ENCODE data around the gene CLCNKB.

The CLCNKB gene

DNA sequence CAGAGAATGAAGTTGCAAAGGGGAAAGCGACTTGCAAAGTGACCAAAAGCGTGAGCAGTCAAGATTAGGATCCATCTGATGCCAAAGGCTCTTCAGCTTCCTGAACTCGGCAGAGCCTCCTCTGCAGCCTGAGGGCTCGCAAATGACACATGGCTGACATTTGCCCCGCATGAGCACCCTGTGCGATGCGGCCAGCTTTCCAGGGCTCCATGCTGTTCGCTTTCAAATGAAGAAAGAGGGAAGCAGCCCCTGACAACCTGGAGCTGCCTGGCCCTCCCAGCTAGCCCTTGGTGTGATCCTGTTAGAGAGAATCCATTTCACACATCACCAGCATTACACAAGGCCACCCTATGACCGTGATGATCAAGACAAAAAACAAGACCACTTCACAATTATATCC is 50.0 kb downstream of the CLCNKB start:
- no peak for DNase-seq (ENCODE audit: low read depth in 3 of 3)

DNA sequence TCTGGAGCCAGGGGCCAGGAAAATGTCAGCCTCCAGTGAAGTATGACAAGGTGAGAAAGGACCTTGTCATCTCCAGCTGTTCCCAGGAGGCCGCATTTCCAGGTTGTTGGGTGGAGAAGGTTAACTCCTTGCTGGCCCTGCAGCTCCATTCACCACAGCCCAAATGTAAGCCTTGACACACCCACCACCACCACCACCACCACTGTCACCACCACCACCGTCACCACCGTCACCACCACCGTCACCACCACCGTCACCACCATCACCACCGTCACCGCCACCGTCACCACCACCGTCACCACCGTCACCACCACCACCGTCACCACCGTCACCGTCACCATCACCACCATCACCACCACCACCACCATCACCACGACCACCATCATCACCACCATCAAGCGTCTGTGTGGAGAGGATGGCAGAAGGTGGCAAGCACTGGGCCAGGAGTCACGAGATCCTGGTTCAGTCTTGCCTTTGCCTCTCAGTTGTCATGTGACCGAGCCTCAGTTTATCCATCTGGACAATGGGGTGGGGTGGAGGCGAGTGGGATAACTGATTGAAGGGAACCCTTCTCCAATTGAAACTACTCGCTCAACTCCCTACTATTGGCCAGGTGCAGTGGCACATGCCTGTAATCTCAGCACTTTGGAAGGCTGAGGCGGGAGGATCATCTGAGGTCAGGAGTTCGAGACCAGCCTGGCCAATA is 51.0 kb downstream of the CLCNKB start:
- no peak for DNase-seq (ENCODE audit: low read depth in 3 of 3)

DNA sequence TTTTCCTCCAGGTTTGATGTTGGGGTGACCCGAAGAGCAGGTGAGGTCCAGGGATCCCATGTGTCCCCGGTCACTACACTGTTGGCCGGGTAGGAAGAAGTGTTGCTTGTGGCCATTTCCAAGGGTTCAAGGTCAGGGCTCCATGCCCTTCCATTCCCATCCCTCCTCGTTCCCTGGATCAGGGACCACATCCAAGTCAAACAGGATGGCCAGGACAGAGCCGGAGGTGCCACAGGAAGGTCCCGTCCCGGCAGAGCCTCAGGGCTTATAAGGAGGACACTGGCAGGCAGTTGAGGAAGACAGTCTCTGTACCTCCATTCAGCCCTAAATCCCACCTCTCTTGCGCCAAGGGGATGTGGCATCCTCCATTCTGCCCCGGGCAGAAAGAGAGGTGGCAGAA is 51.9 kb downstream of the CLCNKB start:
- DNase-seq (ENCODE audit: low read depth in 3 of 3), result no peak

GRCh38 chr1:16099412-16099811 is 55.8 kb downstream of the CLCNKB start:
- no peak for DNase-seq (ENCODE audit: low read depth in 3 of 3)

- no peak for DNase-seq (ENCODE audit: low read depth in 3 of 3)
Observed at GRCh38 chr1:16101623-16102022, 58.0 kb downstream of the CLCNKB start.

Data from stimulated activated CD4-positive, alpha-beta T cell treated with anti-CD3 and anti-CD28 coated beads, TNF-alpha, amount 100 ng/mL, for 48 hours (primary cell).